GM12878 (cell line): ENCODE data around the gene MCF2L2.

Experiments used
- ATF3 ChIP-seq: IDR thresholded peaks from 2 replicates; pipeline ENCODE4 v1.6.1; 2011; ENCODE audit warnings: low read depth, mild to moderate bottlenecking, low read length, moderate library complexity, borderline replicate concordance; ENCODE audit errors: extremely low read depth
- BRCA1 ChIP-seq: IDR thresholded peaks from 2 replicates; pipeline ENCODE4 v1.6.1; 2011; ENCODE audit warnings: low read depth, low read length, improper control_type of control experiment
- CEBPB ChIP-seq, 2 experiments: fragments of 150-350 bp in 1 of 2; IDR thresholded peaks; 2 replicates each; pipeline ENCODE4 v1.6.1; 2012 to 2014; ENCODE audit warnings: low read depth in 2 of 2, low read length in 2 of 2, borderline replicate concordance in 1 of 2, inconsistent platforms in 1 of 2
- CTCF ChIP-seq, 3 experiments: IDR thresholded peaks in 2 of 3; conservative IDR thresholded peaks in 1 of 3; 2 replicates each; pipeline ENCODE4 v1.5.1; 2011; ENCODE audit warnings: low read depth in 3 of 3, low read length in 3 of 3, mild to moderate bottlenecking in 3 of 3, control low read depth in 2 of 3, moderate library complexity in 2 of 3, inconsistent platforms in 1 of 3, mixed read lengths in 1 of 3; ENCODE audit not compliant: control insufficient read depth in 2 of 3, insufficient read depth in 1 of 3; ENCODE audit errors: extremely low read depth in 1 of 3
- EP300 ChIP-seq, 2 experiments: fragments of 150-350 bp in 1 of 2; IDR thresholded peaks; 2 replicates each; pipeline ENCODE4 v1.6.1; 2011 to 2012; ENCODE audit warnings: low read depth in 2 of 2, low read length in 2 of 2, borderline replicate concordance in 1 of 2, improper control_type of control experiment in 1 of 2, inconsistent platforms in 1 of 2; ENCODE audit not compliant: control insufficient read depth in 1 of 2
- ETV6 ChIP-seq, 2 experiments: fragments of 450-650 bp in 1 of 2; IDR thresholded peaks in 1 of 2; conservative IDR thresholded peaks in 1 of 2; 2 replicates each; pipeline ENCODE4 v1.6.1; 2014; ENCODE audit warnings: antibody characterized with exemption in 1 of 2, borderline replicate concordance in 1 of 2, low read depth in 1 of 2, mild to moderate bottlenecking in 1 of 2, moderate library complexity in 1 of 2
- FOXM1 ChIP-seq: IDR thresholded peaks from 2 replicates; pipeline ENCODE4 v1.6.1; 2012; ENCODE audit warnings: low read depth, mild to moderate bottlenecking, inconsistent platforms, low read length, moderate library complexity
- LARP7 ChIP-seq: fragments of 450-650 bp; IDR thresholded peaks from 2 replicates; pipeline ENCODE4 v1.6.1; 2017; ENCODE audit warnings: mild to moderate bottlenecking
- NFXL1 ChIP-seq: fragments of 450-650 bp; IDR thresholded peaks from 2 replicates; pipeline ENCODE4 v1.6.1; 2017; ENCODE audit warnings: antibody characterized with exemption, mild to moderate bottlenecking, borderline replicate concordance
- RFX5 ChIP-seq: IDR thresholded peaks from 2 replicates; pipeline ENCODE4 v1.6.1; 2011; ENCODE audit warnings: low read depth, low read length, improper control_type of control experiment
- SMC3 ChIP-seq: IDR thresholded peaks from 2 replicates; pipeline ENCODE4 v1.6.1; 2011; ENCODE audit warnings: low read length, improper control_type of control experiment, borderline replicate concordance
- SREBF2 ChIP-seq: IDR thresholded peaks from 2 replicates; pipeline ENCODE4 v1.6.1; 2012; ENCODE audit warnings: mild to moderate bottlenecking, low read length
- SUPT20H ChIP-seq: IDR thresholded peaks from 2 replicates; pipeline ENCODE4 v1.6.1; 2011; ENCODE audit warnings: low read depth, mild to moderate bottlenecking, low read length, moderate library complexity, borderline replicate concordance; ENCODE audit not compliant: control insufficient read depth

- TF ChIP-seq CTCF (IDR thresholded peaks at IDR 0.05 in 2 of 3, conservative IDR thresholded peaks at IDR 0.05 in 1 of 3; ENCODE audit: control insufficient read depth in 2 of 3, extremely low read depth in 1 of 3, insufficient read depth in 1 of 3, low read depth in 3 of 3, low read length in 3 of 3) (no peak), ETV6 (conservative IDR thresholded peaks at IDR 0.05 in 1 of 2, IDR thresholded peaks at IDR 0.05 in 1 of 2; ENCODE audit: borderline replicate concordance in 1 of 2, low read depth in 1 of 2) (no peak), CEBPB (IDR thresholded peaks at IDR 0.05; ENCODE audit: borderline replicate concordance in 1 of 2, low read depth in 2 of 2, low read length in 2 of 2) (no peak), ATF3 (no peak), RFX5 (no peak), LARP7 (no peak), NFXL1 (no peak), EP300 (IDR thresholded peaks at IDR 0.05; ENCODE audit: borderline replicate concordance in 1 of 2, control insufficient read depth in 1 of 2, low read depth in 2 of 2, low read length in 2 of 2) (no peak), SREBF2 (no peak), BRCA1 (no peak), SMC3 (no peak), SUPT20H (no peak), FOXM1 (no peak)
Observed at GRCh38 chr3:183281126-183281797, 147.2 kb downstream of the MCF2L2 start.
